ENCODE data around the gene KRTAP4-7. TPM values are rescaled to one million over a fixed set of nuclear protein-coding genes. Genes with fewer than 3 reads are reported as not detected.
"Not testable (repeated sequence)": the region's sequence is repeated elsewhere in the genome, so short reads cannot be mapped to it uniquely, and the experiment has no call there.

KRTAP4-7 gene
- total RNA-seq, 4 donors from 2014 or later = not detected

DNA sequence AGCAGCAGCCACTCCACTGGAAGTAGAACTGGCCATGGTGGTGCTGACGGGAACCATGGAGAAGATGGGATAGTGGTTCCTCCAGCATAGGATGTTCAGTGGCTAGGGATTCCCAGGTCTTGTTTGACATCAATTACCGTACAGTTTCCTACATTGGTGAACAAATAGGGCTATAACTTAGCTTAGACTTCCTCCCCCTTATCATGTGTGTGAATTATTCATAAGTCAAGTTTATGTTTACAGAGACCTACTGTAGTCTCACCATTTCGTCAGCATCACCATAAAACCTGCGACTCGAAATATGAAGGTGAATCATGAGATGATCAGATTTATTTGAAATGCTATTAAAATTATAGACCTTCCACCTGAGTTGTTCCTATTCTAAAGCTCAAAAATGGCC, 25.2 kb upstream of the KRTAP4-7 start:
- 80 to 89% methylated on average over 4 of the region's 5 CpGs for WGBS, 2 donors (ENCODE audit: low coverage in 1 of 2)
- no peak for ATAC-seq
- Histone ChIP-seq H3K9me3 (peaks cover 0 to 7% (median 0%) of the 10 kb centered on the region in 3 donors), H3K27me3 (peaks cover 30% of the 10 kb centered on the region), H3K4me1 (no peaks in the 10 kb centered on the region), H3K36me3 (no peaks in the 10 kb centered on the region), H3K27ac (no peak overlapping the region), H3K4me3 (no peak overlapping the region)
- no peak for TF ChIP-seq POLR2A (IDR thresholded peaks at IDR 0.05)
- TF ChIP-seq, protein P1, sequence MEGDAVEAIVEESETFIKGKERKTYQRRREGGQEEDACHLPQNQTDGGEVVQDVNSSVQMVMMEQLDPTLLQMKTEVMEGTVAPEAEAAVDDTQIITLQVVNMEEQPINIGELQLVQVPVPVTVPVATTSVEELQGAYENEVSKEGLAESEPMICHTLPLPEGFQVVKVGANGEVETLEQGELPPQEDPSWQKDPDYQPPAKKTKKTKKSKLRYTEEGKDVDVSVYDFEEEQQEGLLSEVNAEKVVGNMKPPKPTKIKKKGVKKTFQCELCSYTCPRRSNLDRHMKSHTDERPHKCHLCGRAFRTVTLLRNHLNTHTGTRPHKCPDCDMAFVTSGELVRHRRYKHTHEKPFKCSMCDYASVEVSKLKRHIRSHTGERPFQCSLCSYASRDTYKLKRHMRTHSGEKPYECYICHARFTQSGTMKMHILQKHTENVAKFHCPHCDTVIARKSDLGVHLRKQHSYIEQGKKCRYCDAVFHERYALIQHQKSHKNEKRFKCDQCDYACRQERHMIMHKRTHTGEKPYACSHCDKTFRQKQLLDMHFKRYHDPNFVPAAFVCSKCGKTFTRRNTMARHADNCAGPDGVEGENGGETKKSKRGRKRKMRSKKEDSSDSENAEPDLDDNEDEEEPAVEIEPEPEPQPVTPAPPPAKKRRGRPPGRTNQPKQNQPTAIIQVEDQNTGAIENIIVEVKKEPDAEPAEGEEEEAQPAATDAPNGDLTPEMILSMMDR (IDR thresholded peaks at IDR 0.05) = no peak
- no peak for TF ChIP-seq POLR2AphosphoS5 (IDR thresholded peaks at IDR 0.05)
- TF ChIP-seq EP300 (IDR thresholded peaks at IDR 0.05) = no peak

DNA sequence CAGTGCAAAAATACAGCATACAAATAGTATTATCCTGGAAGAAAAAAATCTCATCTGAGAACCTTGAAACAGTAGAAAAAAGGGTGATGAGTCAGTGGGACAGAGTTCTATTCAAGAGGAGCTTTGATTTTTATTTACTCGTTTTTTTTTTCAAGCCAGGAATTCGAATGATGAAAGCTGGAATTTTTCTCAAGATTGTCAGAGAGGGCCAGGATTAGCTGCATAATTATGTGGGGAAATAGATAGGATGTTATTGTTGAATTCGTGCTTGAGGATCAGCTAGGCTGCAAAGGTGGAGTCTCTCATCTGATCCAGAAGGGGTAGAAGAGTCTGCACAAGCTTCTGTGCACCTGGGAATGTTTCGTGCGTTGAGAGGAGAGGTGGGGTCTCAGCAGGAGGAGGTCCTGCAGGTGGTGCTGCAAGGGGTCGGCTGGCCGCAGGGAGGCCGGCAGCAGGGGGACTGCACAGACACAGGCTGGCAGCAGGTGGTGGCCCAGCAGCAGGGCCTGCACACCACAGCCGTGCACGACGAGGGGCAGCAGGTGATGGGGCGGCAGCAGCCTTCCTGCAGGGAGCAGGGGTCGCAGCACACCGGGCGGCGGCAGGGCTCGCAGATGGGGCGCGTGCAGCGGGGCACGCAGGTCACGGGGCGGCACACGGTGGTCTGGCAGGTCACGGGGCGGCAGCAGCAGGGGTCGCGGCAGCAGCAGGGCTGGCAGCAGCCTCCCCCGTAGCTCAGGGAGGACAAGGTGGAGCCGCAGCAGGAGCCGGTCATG, 24.5 kb upstream of the KRTAP4-7 start:
- 22 to 37% methylated on average over 3 of the region's 31 CpGs for WGBS, 2 donors (ENCODE audit: low coverage in 1 of 2)

DNA sequence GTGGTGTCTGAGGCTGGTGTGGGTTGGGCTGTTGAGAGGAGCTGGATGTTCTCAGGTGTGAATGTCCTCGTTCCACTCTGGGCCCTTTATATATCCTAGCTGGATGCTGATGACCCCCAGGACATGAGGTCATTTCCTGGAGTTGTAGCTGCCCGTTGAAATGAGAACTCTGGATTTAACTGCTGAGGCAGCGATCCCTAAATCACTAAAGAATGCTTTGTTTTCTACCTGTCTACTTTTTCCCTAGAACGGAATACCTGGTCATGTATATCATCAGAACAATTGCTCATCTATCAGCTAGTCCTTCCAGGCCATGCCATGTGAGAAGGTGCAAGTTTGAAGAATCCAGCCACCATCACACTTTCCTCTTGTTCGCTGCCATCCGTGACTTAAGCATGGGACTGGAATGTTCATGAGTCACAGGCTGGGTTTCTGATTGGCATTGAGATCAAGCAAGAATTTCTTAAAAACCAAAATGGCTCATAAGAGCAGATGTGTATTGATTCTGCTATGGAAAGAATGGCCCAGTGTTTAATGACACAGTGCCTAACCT, 23.8 kb upstream of the KRTAP4-7 start, which contains the start of gene KRTAP2-3:
KRTAP2-3 (minus strand) TSS at position 63 of the 553 bp plus-strand sequence. CDS start 64 bp downstream, outside the sequence.
- peaks cover 0 to 7% (median 0%) of the 10 kb centered on the region in 3 donors for H3K9me3 ChIP-seq
- TF ChIP-seq POLR2AphosphoS5 (IDR thresholded peaks at IDR 0.05) (no peak), EP300 (IDR thresholded peaks at IDR 0.05) (no peak), POLR2A (IDR thresholded peaks at IDR 0.05) (no peak)
- TF ChIP-seq, protein P1 (IDR thresholded peaks at IDR 0.05) = no peak
- no peak within 1 kb of the TSS for H3K4me3 ChIP-seq
- no peaks in the 10 kb centered on the region for H3K36me3 ChIP-seq
- no peak for ATAC-seq
- 49 to 74% methylated on average over 4 to 5 of the region's 6 CpGs for WGBS, 2 donors (ENCODE audit: low coverage in 1 of 2)
- peaks cover 34% of the 10 kb centered on the region for H3K27me3 ChIP-seq
- no peak within 1 kb of the TSS for H3K27ac ChIP-seq
- H3K4me1 ChIP-seq = no peaks in the 10 kb centered on the region

More for the DNA sequence above, 24.5 kb upstream of the KRTAP4-7 start:
- H3K36me3 ChIP-seq, ATAC-seq, H3K4me3 ChIP-seq, H3K9me3 ChIP-seq, H3K27ac ChIP-seq, H3K4me1 ChIP-seq: not testable (repeated sequence)
- H3K27me3 ChIP-seq = peaks cover 34% of the 10 kb centered on the region

DNA sequence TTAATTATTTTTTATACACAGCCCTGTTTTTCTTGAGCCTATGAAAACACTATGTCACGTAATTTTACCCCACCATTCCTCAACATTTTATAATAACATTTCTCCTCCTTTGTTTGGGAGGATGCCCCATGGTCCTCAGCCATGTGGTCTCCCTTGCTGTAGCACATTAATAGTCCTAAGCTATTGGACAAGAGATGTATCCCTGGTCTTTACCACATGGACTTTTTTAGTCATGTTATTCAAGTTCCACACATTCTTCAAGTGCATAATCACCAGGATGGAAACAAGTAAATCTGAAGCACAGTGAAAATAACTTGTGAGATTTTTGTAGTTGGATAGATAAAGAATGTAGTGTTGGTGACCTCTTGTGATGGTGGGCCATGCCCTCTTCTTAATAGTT, 22.0 kb upstream of the KRTAP4-7 start:
- Histone ChIP-seq H3K27me3 (peaks cover 34% of the 10 kb centered on the region), H3K4me1 (no peaks in the 10 kb centered on the region), H3K4me3 (no peak overlapping the region), H3K27ac (no peak overlapping the region), H3K36me3 (no peaks in the 10 kb centered on the region), H3K9me3 (peaks cover 0 to 7% (median 0%) of the 10 kb centered on the region in 3 donors)
- TF ChIP-seq POLR2A (IDR thresholded peaks at IDR 0.05) (no peak), EP300 (IDR thresholded peaks at IDR 0.05) (no peak), POLR2AphosphoS5 (IDR thresholded peaks at IDR 0.05) (no peak)
- TF ChIP-seq, protein P1 (IDR thresholded peaks at IDR 0.05) = no peak
- 42 to 43% methylated on average over 1 of the region's 1 CpG for WGBS, 2 donors (ENCODE audit: low coverage in 1 of 2)
- ATAC-seq = no peak

DNA sequence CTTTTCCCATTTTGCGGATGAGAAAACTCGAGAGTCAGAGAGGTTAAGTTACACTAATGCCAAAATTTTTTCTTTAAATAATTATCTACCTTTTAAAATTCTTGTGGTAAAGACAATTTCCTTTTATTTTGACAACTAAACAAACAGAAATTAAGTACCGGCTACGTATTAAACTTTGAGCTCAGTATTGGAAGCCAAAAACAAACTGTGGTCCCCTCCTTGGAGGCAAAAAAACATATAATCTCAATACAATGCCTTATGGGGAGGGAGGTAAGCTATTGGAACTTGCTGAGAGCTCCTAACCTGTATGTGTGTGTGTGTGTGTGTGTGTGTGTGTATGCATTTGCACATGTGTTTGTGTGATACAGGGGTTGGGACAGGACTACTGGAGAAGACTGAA, 20.5 kb upstream of the KRTAP4-7 start:
- no peak for ATAC-seq
- Histone ChIP-seq H3K27me3 (peaks cover 20% of the 10 kb centered on the region), H3K4me3 (no peak overlapping the region), H3K27ac (no peak overlapping the region), H3K36me3 (no peaks in the 10 kb centered on the region), H3K9me3 (no peaks in the 10 kb centered on the region), H3K4me1 (no peaks in the 10 kb centered on the region)
- 81 to 90% methylated on average over 4 of the region's 4 CpGs for WGBS, 2 donors (ENCODE audit: low coverage in 1 of 2)
- no peak for TF ChIP-seq POLR2A (IDR thresholded peaks at IDR 0.05)
- TF ChIP-seq POLR2AphosphoS5 (IDR thresholded peaks at IDR 0.05) = no peak
- TF ChIP-seq, protein P1 (IDR thresholded peaks at IDR 0.05) = no peak
- no peak for TF ChIP-seq EP300 (IDR thresholded peaks at IDR 0.05)
